GM12801 (cell line): Measurements from ENCODE around the gene LRMDA.

Experiments used
- TF ChIP-seq, protein P1 (sequence below): IDR thresholded peaks from one replicate; pipeline ENCODE4 v1.5.1; 2011; ENCODE audit warnings: control low read depth; ENCODE audit not compliant: insufficient read length; ENCODE audit errors: extremely low read depth

LRMDA gene

DNA sequence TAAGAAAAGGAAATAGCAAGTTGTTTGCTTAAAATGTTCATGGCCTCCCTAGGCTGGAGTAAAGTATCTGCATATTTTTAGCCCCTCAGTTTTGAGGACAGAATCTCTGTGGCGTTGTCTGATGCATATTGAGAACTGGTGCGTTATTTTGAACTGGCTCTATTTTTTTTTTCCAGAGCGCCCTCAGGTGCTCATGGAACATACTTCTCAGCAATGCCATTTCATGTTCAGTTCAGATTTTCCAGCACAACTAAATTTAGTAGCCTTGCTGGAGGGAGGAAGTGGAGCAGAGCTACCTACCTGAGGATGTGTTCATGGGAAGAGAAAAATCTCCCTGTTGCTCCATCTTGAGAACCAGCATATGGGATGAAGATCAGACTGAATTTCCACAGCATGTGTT, 870.5 kb downstream of the LRMDA start:
- TF ChIP-seq, protein P1, sequence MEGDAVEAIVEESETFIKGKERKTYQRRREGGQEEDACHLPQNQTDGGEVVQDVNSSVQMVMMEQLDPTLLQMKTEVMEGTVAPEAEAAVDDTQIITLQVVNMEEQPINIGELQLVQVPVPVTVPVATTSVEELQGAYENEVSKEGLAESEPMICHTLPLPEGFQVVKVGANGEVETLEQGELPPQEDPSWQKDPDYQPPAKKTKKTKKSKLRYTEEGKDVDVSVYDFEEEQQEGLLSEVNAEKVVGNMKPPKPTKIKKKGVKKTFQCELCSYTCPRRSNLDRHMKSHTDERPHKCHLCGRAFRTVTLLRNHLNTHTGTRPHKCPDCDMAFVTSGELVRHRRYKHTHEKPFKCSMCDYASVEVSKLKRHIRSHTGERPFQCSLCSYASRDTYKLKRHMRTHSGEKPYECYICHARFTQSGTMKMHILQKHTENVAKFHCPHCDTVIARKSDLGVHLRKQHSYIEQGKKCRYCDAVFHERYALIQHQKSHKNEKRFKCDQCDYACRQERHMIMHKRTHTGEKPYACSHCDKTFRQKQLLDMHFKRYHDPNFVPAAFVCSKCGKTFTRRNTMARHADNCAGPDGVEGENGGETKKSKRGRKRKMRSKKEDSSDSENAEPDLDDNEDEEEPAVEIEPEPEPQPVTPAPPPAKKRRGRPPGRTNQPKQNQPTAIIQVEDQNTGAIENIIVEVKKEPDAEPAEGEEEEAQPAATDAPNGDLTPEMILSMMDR, result no peak

DNA sequence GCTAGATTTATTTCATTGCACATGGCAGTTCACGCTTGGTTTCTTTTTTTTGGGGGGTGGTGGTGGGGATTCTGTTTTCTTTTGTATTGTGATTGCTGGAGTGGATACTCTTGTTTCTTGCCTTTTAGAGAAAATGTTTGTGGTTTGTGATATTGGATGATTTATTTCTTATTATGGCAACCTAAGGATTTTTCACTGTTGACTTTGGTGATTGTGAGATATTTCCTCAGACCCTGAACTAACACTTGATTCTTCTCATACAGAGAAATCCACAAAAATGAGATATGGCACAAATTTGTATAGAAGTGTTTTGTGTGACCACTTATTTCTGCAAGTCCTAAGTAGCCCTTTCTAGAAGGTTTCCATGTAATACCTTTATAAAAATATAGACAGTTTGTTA, 871.1 kb downstream of the LRMDA start:
- TF ChIP-seq, protein P1, result no peak

DNA sequence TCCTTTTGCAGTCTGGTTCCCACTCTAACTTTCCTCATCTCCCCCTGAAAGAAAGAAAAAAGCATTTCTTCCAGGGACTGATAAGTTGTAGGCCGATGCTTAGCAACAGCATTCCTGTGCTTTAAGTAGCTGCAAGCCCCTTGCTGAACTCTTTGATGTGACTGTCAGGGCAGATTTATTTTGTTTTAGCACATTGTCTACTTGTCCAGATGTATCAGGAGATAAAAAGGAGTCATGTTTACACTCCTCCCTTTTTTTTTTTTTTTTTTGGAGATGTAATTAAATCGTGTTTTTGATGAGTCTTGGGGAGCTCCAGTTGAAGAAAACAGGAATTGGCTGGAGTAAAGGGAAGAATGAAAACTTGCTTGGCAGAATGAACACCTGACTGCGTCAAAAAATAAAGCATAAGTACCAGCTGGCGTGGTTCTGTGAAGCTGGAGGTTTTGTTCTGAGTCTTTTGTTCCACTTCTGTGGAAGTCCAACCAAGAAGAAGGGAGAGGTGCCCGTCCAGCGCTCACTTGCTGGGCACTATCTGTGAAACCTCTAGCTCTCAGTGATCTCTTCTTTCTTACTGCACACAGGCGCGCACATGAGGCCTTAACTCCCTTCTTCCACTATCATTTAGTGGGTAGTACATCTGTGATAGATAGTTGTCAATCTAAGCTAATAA, 871.7 kb downstream of the LRMDA start:
- TF ChIP-seq, protein P1, result no peak

DNA sequence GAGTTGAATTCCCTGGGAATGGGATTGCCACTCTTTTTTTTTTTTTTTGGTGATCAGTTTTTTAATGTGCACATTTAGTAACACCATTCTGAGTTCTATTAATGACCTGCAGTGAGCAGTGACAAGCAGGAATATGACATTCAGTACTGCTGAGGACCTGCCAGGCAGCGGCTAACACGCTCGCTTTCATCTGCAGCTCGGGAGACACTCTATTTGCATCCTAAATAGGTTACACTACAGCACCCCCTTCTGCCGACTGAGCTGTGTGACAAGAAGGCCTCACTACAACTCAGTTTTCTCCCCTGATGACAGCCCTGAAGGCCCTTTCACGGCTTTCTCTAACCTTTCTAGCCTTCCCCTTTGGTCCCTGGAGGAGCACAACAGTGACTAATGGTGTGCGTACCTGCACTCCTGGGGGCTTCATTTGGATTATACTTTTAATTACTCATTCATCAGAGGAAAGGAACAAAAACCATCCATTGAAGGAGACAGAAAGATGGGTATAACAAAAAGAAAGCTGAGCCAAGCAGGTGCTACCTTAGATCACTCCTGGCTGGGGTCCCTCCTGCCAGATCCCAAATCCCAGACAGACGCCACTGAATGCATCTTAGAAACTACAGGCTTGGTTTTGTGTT, 872.4 kb downstream of the LRMDA start:
- TF ChIP-seq, protein P1, result no peak

DNA sequence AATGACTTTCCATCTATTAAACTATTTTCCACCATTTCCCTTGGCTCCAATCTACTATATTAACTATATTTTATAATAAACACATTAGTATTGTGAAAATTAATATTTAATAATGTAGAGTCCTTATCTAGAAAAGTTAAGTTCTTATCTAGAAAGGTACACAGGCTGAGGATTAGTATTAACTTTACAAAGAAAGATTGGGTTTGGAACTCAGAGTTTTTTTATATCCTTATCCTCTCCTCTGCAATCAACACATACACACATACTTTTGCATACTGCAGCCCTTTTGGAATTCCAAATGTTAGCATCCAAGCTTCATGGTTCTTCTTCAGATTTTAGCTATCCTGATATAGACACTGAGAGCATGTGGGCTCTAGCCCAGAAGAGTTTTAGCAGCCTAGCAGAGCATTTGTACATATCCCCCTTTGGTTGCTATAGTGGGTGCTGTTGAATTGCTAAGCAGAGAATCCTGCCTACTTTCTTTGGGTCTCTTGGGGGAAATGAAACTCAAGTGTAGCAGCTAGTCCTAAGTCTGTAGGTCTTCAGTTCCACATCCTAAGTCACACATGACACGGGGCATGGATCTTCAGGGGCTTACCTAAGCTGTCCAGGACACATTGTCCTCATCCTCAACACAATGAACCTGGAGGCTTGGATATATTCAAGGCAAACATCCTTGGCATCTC, 874.6 kb downstream of the LRMDA start:
- TF ChIP-seq, protein P1, result no peak

DNA sequence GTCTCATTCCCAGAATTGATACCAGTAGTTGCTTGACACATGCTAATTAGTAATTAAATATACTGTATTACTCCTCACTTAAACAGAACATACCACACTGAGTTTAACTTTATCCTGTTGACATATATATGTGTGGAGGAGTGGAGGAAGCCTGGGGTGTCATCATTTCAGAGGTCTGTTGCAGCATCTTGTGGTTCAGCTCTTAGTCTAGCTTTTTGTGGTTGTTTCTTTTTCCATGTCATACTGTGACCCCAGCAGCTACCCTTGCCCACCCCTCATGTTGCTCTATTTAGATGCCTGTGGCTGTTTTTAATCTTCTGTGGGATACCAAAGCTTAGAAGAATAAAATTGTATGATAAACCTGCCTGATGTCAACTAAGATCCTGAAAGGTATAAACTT, 875.4 kb downstream of the LRMDA start:
- TF ChIP-seq, protein P1, result no peak

DNA sequence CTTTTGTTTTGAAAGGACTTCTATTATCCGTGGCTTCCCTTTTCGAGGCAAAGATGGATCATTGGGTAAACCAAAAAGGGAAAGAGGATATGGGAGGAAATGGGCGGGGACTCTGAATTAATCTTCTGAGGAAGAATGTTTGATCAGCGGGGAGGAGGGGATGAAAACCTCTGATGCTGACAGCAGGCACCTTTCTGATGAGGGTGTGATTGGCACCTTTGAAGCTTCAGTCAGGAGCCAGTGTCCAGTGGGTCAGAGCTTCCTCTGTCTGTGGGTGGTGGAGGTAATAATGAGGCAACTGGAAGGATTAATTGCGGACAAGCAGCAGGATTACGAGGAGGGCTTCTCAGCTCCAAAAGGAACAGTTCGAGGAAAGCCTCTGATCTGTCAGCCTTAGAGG, 877.6 kb downstream of the LRMDA start:
- TF ChIP-seq, protein P1, result no peak
